Embryonic facial prominence (tissue), 1 donor: Measurements from ENCODE around the gene DLGAP1.

Experiments
- DNase-seq: peaks from one replicate; pipeline ENCODE4 v3.0.0-alpha.2; 2016; ENCODE audit errors: extremely low spot score

Gene DLGAP1

GRCh38 chr18:3777719-3778118, 677.4 kb downstream of the DLGAP1 start:
- no peak for DNase-seq

- no peak for DNase-seq
Observed at GRCh38 chr18:3777122-3777521, 678.0 kb downstream of the DLGAP1 start.

- DNase-seq = no peak
Observed at GRCh38 chr18:3775996-3776395, 679.1 kb downstream of the DLGAP1 start.

GRCh38 chr18:3773303-3773702, 681.8 kb downstream of the DLGAP1 start:
- DNase-seq = no peak

- DNase-seq = peak; percentile 43
Observed at GRCh38 chr18:3771121-3771971, 683.8 kb downstream of the DLGAP1 start.

- DNase-seq = no peak
Observed at GRCh38 chr18:3761266-3761665, 693.8 kb downstream of the DLGAP1 start.

- DNase-seq = no peak
Observed at GRCh38 chr18:3760741-3761140, 694.4 kb downstream of the DLGAP1 start.

GRCh38 chr18:3759099-3759498, 696.0 kb downstream of the DLGAP1 start:
- DNase-seq = no peak

GRCh38 chr18:3758531-3758930, 696.6 kb downstream of the DLGAP1 start:
- no peak for DNase-seq

- no peak for DNase-seq
Observed at GRCh38 chr18:3757361-3757760, 697.7 kb downstream of the DLGAP1 start.

- no peak for DNase-seq
Observed at GRCh38 chr18:3753106-3753505, 702.0 kb downstream of the DLGAP1 start.

- no peak for DNase-seq
Observed at GRCh38 chr18:3748086-3748485, 707.0 kb downstream of the DLGAP1 start.

GRCh38 chr18:3747176-3747973, 707.7 kb downstream of the DLGAP1 start:
- no peak for DNase-seq

- DNase-seq = no peak
Observed at GRCh38 chr18:3742541-3742940, 712.6 kb downstream of the DLGAP1 start.

- DNase-seq = no peak
Observed at GRCh38 chr18:3741333-3741732, 713.8 kb downstream of the DLGAP1 start.

- DNase-seq = no peak
Observed at GRCh38 chr18:3728704-3729437, 726.2 kb downstream of the DLGAP1 start.

GRCh38 chr18:3727274-3727673, 727.8 kb downstream of the DLGAP1 start:
- no peak for DNase-seq

GRCh38 chr18:3726238-3726951, 728.7 kb downstream of the DLGAP1 start:
- no peak for DNase-seq

- DNase-seq = no peak
Observed at GRCh38 chr18:3725115-3725514, 730.0 kb downstream of the DLGAP1 start.

- no peak for DNase-seq
Observed at GRCh38 chr18:3723554-3723953, 731.6 kb downstream of the DLGAP1 start.

- DNase-seq = no peak
Observed at GRCh38 chr18:3722649-3723433, 732.3 kb downstream of the DLGAP1 start.
